GM23338 (cell line): Measurements from ENCODE around the gene SAMD11. TPM values are rescaled to one million over a fixed set of nuclear protein-coding genes. Genes with fewer than 3 reads are reported as not detected.

Experiments
- ATAC-seq: fragments of 200-7000 bp; cut with Tn5 transposase; 3 replicates; pipeline ENCODE4 v1.9.1; 2020
- DNase-seq: peaks from one replicate; pipeline ENCODE4 v3.0.0-alpha.2; 2015; ENCODE audit warnings: low spot score
- H2AFZ ChIP-seq: fragments of 200-600 bp; sonication (generic); 2 replicates; pipeline ENCODE4 v1.8.0; 2016; ENCODE audit warnings: antibody characterized with exemption, mild to moderate bottlenecking, moderate library complexity
- H3F3A ChIP-seq: fragments of 200-600 bp; sonication (generic); replicated peaks from 2 replicates; pipeline ENCODE4 v1.8.0; 2017; ENCODE audit warnings: antibody characterized with exemption, mixed run types, low read depth
- H3K27ac ChIP-seq: fragments of 200-600 bp; sonication (generic); 2 replicates; pipeline ENCODE4 v1.6.1; 2016; ENCODE audit warnings: low read depth
- H3K27me3 ChIP-seq: fragments of 200-600 bp; sonication (generic); 2 replicates; pipeline ENCODE4 v1.8.0; 2016; ENCODE audit warnings: mild to moderate bottlenecking, mixed run types, moderate library complexity; ENCODE audit not compliant: insufficient read depth
- H3K36me3 ChIP-seq: fragments of 200-600 bp; sonication (generic); 2 replicates; pipeline ENCODE4 v1.8.0; 2016; ENCODE audit warnings: mild to moderate bottlenecking; ENCODE audit not compliant: insufficient read depth
- H3K4me1 ChIP-seq: fragments of 200-600 bp; sonication (generic); 2 replicates; pipeline ENCODE4 v1.8.0; 2016; ENCODE audit warnings: mild to moderate bottlenecking, moderate library complexity; ENCODE audit not compliant: insufficient read depth
- H3K4me2 ChIP-seq: fragments of 200-600 bp; sonication (generic); 2 replicates; pipeline ENCODE4 v1.7.1; 2017; ENCODE audit warnings: mixed run types
- H3K4me3 ChIP-seq: fragments of 200-600 bp; sonication (generic); 2 replicates; pipeline ENCODE4 v1.6.1; 2016; ENCODE audit warnings: mixed run types
- H3K79me2 ChIP-seq: fragments of 200-600 bp; sonication (generic); replicated peaks from 2 replicates; pipeline ENCODE4 v1.8.0; 2017; ENCODE audit warnings: mild to moderate bottlenecking; ENCODE audit not compliant: insufficient read depth
- H3K9me2 ChIP-seq: fragments of 200-600 bp; sonication (generic); 2 replicates; pipeline ENCODE4 v1.8.0; 2017; ENCODE audit not compliant: insufficient read depth
- H4K20me1 ChIP-seq: fragments of 200-600 bp; sonication (generic); replicated peaks from 2 replicates; pipeline ENCODE4 v1.8.0; 2017; ENCODE audit warnings: mild to moderate bottlenecking; ENCODE audit not compliant: insufficient read depth
- H3K27ac Mint-ChIP-seq: 2 replicates; pipeline ENCODE4 v1.8.0; 2020; ENCODE audit warnings: inconsistent platforms, mild to moderate bottlenecking, moderate library complexity, mixed read lengths
- H3K27me3 Mint-ChIP-seq: 3 replicates; pipeline ENCODE4 v1.8.0; 2022; ENCODE audit warnings: low read depth, mild to moderate bottlenecking, moderate library complexity, mixed read lengths, inconsistent platforms; ENCODE audit not compliant: insufficient read depth, poor library complexity
- H3K36me3 Mint-ChIP-seq: 3 replicates; pipeline ENCODE4 v1.8.0; 2021; ENCODE audit warnings: low read depth, mild to moderate bottlenecking, inconsistent platforms, moderate library complexity, mixed read lengths
- H3K4me1 Mint-ChIP-seq: 3 replicates; pipeline ENCODE4 v1.8.0; 2020; ENCODE audit warnings: mild to moderate bottlenecking, inconsistent platforms, mixed read lengths
- H3K4me3 Mint-ChIP-seq: 3 replicates; pipeline ENCODE4 v1.8.0; 2021; ENCODE audit warnings: moderate library complexity, mild to moderate bottlenecking, inconsistent platforms, mixed read lengths
- H3K9me3 Mint-ChIP-seq: 3 replicates; pipeline ENCODE4 v1.8.0; 2020; ENCODE audit warnings: moderate library complexity, mild to moderate bottlenecking, inconsistent platforms, mixed read lengths
- CTCF ChIP-seq, 2 experiments: fragments of 200-600 bp in 1 of 2; sonication (generic) in 1 of 2; conservative IDR thresholded peaks; 2 replicates each; pipeline versions ENCODE4 v1.5.1 to v1.6.1; 2016 to 2017; ENCODE audit warnings: antibody characterized with exemption in 2 of 2, low read depth in 2 of 2, mild to moderate bottlenecking in 2 of 2, moderate library complexity in 1 of 2
- EZH2 ChIP-seq: fragments of 200-600 bp; sonication (generic); IDR thresholded peaks from one replicate; pipeline ENCODE4 v1.8.0; 2017; ENCODE audit warnings: antibody characterized with exemption, mild to moderate bottlenecking, low read depth; ENCODE audit not compliant: unreplicated experiment
- JUNB ChIP-seq: IDR thresholded peaks from one replicate; pipeline ENCODE4 v1.6.1; 2016; ENCODE audit warnings: antibody characterized with exemption; ENCODE audit not compliant: unreplicated experiment
- NANOG ChIP-seq: IDR thresholded peaks from 2 replicates; pipeline ENCODE4 v1.6.1; 2016; ENCODE audit warnings: antibody characterized with exemption, borderline replicate concordance
- POLR2AphosphoS5 ChIP-seq: IDR thresholded peaks from 2 replicates; pipeline ENCODE4 v1.6.1; 2016; ENCODE audit warnings: antibody characterized with exemption, low read depth
- STAT1 ChIP-seq: IDR thresholded peaks from one replicate; pipeline ENCODE4 v1.6.1; 2016; ENCODE audit warnings: antibody characterized with exemption; ENCODE audit not compliant: unreplicated experiment
- ZNF462 ChIP-seq: fragments of 250-450 bp; sonication (Bioruptor Pico); IDR thresholded peaks from 2 replicates; pipeline ENCODE4 v1.5.0; 2020; ENCODE audit warnings: mild to moderate bottlenecking, moderate library complexity
- polyA plus RNA-seq: library from polyadenylated mRNA; unstranded; fragments of >200 nt; fragmentation: Nextera tagmentation; extraction: Ambion mirVana; gene quantifications from 2 replicates; pipeline ENCODE4 v1.2.1, GENCODE V29; 2016
- total RNA-seq: library from RNA; depleted of rRNA; stranded (reverse); fragments of >200 nt; shearing (Covaris generic); gene quantifications from 2 replicates; pipeline ENCODE4 v1.2.3, GENCODE V29; 2014

Gene SAMD11
- total and polyA plus RNA-seq, 2 experiments from 2014 or later = 0.14 to 0.40 TPM

- TF ChIP-seq JUNB = no peak
- no peak for TF ChIP-seq STAT1
- no peak for TF ChIP-seq NANOG
- no peak for TF ChIP-seq EZH2
- TF ChIP-seq ZNF462 (CRISPR knock-in tag) = no peak
- no peak for TF ChIP-seq CTCF (conservative IDR thresholded peaks at IDR 0.05; ENCODE audit: low read depth in 2 of 2)
- no peak for TF ChIP-seq POLR2AphosphoS5
- H3K79me2 ChIP-seq = no peaks in the 10 kb centered on the region
- no peak for ATAC-seq
These were observed 4.0 kb downstream of the SAMD11 start for GRCh38 chr1:927748-928147.

More at GRCh38 chr1:927748-928147, 4.0 kb downstream of the SAMD11 start:
- H3K4me2 ChIP-seq = no peak overlapping the region
- H3K27ac Mint-ChIP-seq = no peak overlapping the region
- H3K4me1 ChIP-seq = 0 out of 2 replicates have a peak, but pooled peaks cover 3% of the 10 kb centered on the region
- H3K27me3 Mint-ChIP-seq = peaks cover 78% of the 10 kb centered on the region
- H3F3A ChIP-seq = no peaks in the 10 kb centered on the region
- no peak overlapping the region for H2AFZ ChIP-seq
- H3K9me2 ChIP-seq = no peaks in the 10 kb centered on the region
- H3K36me3 ChIP-seq = no peaks in the 10 kb centered on the region
- H4K20me1 ChIP-seq = no peaks in the 10 kb centered on the region; the same call in none of the 2 replicates
- no peak overlapping the region for H3K4me3 ChIP-seq
- no peak overlapping the region for H3K27ac ChIP-seq
- no peaks in the 10 kb centered on the region for H3K36me3 Mint-ChIP-seq
- H3K9me3 Mint-ChIP-seq = no peaks in the 10 kb centered on the region
- peaks cover 15% of the 10 kb centered on the region for H3K4me1 Mint-ChIP-seq
- no peak for DNase-seq
- H3K27me3 ChIP-seq = peaks cover 93% of the 10 kb centered on the region
- H3K4me3 Mint-ChIP-seq = no peak overlapping the region
